ENCODE results near the gene EVC. TPM values are rescaled to one million over a fixed set of nuclear protein-coding genes. Genes with fewer than 3 reads are reported as not detected.
"Not testable (repeated sequence)": the region's sequence is repeated elsewhere in the genome, so short reads cannot be mapped to it uniquely, and the experiment has no call there.

Gene EVC
- total RNA-seq, 4 donors from 2014 or later, result 12.4 to 29.3 (median 17.6) TPM

- ATAC-seq (ENCODE audit: low FRiP score), result no peak
- TF ChIP-seq, protein P1, sequence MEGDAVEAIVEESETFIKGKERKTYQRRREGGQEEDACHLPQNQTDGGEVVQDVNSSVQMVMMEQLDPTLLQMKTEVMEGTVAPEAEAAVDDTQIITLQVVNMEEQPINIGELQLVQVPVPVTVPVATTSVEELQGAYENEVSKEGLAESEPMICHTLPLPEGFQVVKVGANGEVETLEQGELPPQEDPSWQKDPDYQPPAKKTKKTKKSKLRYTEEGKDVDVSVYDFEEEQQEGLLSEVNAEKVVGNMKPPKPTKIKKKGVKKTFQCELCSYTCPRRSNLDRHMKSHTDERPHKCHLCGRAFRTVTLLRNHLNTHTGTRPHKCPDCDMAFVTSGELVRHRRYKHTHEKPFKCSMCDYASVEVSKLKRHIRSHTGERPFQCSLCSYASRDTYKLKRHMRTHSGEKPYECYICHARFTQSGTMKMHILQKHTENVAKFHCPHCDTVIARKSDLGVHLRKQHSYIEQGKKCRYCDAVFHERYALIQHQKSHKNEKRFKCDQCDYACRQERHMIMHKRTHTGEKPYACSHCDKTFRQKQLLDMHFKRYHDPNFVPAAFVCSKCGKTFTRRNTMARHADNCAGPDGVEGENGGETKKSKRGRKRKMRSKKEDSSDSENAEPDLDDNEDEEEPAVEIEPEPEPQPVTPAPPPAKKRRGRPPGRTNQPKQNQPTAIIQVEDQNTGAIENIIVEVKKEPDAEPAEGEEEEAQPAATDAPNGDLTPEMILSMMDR (IDR thresholded peaks at IDR 0.05), result no peak
- no peak for DNase-seq (ENCODE audit: low spot score)
These were observed 9.3 kb downstream of the EVC start for GRCh38 chr4:5720157-5720850.

DNA sequence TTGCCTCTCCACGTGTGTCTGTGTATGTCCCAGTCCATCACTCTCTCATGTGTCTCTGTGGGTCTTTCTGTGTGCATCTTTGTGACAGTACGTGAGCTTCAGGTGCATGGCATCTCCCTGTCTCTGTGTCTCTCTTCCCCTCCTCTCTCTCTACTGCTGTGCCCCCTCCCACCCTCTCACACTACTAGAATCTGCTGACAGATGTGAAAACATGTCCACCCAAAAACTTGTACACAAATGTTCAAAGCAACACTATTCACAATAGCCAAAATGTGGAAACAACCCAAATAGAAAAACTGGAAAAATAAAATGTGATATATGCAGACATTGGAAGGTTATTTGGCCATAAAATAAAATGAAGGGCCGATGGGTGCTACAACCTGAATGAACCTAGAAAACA, 10.0 kb downstream of the EVC start:
- ATAC-seq (ENCODE audit: low FRiP score) (no peak), DNase-seq (ENCODE audit: low spot score) (no peak)
- TF ChIP-seq, protein P1 (IDR thresholded peaks at IDR 0.05), result no peak

DNA sequence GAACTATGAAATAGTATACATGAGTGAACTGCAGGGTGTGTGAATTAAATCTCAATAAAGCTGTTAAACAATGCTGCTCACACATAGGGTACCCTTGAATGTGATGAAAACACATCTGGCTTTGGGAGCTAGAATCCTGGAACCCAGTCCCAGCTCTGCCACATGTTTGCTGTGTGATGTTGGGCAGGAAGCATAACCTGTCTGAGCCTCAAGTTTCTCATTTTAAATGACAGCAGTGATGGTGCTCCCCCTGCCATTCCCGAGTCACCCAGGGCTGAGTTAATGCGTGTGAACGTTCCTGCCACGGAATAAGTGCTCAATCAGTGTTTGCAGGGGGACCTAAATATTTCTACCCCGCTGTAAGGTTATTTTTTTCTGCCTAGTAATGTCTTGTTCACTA, 10.9 kb downstream of the EVC start:
- TF ChIP-seq, protein P1 (IDR thresholded peaks at IDR 0.05), result no peak
- ATAC-seq (ENCODE audit: low FRiP score) (no peak), DNase-seq (ENCODE audit: low spot score) (no peak)

DNA sequence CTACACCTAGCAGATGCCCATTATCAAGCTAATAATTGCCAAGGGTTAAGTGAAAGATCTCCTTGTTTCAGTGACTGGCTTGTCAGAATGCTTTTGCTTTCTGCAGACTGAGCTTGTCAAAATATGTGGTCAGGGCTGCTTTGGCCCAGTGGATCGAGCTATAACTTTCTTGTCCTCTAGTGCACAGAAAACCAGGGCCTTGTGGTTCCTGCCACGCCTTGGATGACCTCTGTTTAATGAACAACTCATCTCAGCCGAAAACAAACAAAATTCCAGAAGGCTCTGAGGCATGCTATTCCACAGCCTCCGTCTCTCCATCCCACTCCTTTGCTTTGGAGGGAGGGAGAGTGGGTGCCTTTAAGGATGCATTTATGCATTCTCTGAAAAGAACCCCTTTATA, 11.3 kb downstream of the EVC start:
- no peak for ATAC-seq (ENCODE audit: low FRiP score)
- no peak for DNase-seq (ENCODE audit: low spot score)
- TF ChIP-seq, protein P1 (IDR thresholded peaks at IDR 0.05), result no peak

GRCh38 chr4:5724377-5724776, 13.4 kb downstream of the EVC start:
- DNase-seq (ENCODE audit: low spot score) (no peak), ATAC-seq (ENCODE audit: low FRiP score) (no peak)
- TF ChIP-seq, protein P1 (IDR thresholded peaks at IDR 0.05), result no peak

DNA sequence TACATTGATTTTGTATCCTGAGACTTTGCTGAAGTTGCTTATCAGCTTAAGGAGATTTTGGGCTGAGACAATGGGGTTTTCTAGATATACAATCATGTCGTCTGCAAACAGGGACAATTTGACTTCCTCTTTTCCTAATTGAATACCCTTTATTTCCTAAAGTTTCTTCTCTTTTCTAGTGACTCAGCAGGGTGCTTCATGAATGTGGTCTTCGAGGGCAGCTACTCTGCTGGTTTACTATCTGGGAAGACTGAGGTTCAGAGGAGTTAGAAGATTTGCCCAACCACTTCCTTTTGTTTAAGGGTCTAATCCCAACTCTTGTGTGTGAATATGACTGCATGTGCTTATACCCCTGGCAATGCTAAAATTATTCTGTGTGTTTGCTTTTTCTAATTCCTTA, 17.4 kb downstream of the EVC start:
- not testable (repeated sequence) for ATAC-seq (ENCODE audit: low FRiP score); DNase-seq (ENCODE audit: low spot score)

DNA sequence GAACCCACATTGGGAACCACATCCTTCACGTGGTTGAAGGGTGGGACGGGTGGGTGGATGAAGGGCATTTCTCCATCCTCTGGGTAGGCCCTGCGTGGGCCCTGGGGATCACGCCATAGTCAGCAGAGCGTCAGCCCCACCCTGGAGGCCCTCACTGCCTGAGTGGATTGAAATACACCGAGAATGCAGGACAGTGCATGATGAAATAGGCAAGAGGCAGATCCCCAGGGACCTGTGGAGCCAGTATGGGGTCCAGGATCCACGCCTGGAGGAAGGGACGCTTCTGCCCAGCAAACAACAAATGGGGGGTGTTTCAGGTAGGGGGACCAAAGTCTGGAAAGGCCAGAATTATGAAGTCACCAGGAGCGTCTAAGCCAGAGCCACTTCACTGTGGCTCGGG, 19.4 kb downstream of the EVC start:
- TF ChIP-seq, protein P1 (IDR thresholded peaks at IDR 0.05), result no peak
- DNase-seq (ENCODE audit: low spot score), result no peak
- ATAC-seq (ENCODE audit: low FRiP score), result no peak

Data from omental fat pad (tissue), 4 donors.